ENCODE data around the gene PNISR. TPM values are rescaled to one million over a fixed set of nuclear protein-coding genes. Genes with fewer than 3 reads are reported as not detected.

PNISR gene
- total and polyA plus RNA-seq, 2 of the 13 experiments (the other 11 are each of a cell fraction or from before 2014, with no cell fraction given), result 43.0 to 48.0 TPM

DNA sequence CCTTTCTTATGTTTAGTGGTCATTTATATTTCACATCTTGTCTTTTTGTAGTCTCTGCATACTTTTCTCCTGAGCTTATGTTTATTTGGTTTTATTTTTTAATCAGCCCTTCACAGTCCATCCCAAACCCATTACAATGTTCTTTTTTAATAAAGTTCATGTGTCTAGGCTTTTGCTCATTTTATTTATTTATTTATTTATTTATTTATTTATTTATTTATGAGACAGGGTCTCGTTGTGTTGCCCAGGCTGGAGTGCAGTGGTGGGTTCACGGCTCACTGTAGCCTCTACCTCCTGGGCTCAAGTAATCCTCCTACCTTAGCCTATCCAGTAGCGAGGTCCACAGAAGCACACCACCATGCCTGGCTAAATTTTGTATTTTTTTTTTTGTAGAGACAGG lies 34.2 kb downstream of the PNISR start (continued):
- TF ChIP-seq SNAPC2 (CRISPR knock-in tag; IDR thresholded peaks at IDR 0.05), result no peak
- TF ChIP-seq, protein P1, sequence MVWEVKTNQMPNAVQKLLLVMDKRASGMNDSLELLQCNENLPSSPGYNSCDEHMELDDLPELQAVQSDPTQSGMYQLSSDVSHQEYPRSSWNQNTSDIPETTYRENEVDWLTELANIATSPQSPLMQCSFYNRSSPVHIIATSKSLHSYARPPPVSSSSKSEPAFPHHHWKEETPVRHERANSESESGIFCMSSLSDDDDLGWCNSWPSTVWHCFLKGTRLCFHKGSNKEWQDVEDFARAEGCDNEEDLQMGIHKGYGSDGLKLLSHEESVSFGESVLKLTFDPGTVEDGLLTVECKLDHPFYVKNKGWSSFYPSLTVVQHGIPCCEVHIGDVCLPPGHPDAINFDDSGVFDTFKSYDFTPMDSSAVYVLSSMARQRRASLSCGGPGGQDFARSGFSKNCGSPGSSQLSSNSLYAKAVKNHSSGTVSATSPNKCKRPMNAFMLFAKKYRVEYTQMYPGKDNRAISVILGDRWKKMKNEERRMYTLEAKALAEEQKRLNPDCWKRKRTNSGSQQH (CRISPR knock-in tag; IDR thresholded peaks at IDR 0.05; ENCODE audit: low read depth), result no peak

DNA sequence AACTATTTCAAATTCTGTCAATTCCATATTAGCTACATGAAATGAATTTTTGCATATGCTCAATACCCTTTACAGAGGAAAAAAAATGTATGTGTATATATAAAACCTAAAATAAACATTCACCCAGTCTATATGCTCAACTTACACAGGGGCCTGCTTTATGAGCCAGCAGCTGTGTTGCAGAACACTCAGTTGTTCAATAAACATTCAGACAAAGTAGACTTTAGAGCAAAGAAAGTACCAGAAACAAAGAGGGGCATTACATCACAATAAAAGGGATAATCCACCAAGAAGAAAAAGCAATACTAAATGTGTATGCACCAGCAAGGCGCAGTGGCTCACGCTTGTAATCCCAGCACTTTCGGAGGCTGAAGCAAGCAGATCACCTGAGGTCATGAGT lies 40.6 kb downstream of the PNISR start:
- Histone ChIP-seq H3K4me2 (ENCODE audit: low read depth, low read length) (no peak overlapping the region), H2AFZ (ENCODE audit: low read length) (no peak overlapping the region), H3K27me3 (ENCODE audit: control insufficient read depth in 1 of 2, insufficient read depth in 2 of 2, low read length in 2 of 2) (no peaks in the 10 kb centered on the region), H3K27ac (ENCODE audit: extremely low read length, insufficient read depth, low read length) (no peak overlapping the region), H3K36me3 (replicated peaks in 1 of 2; ENCODE audit: control insufficient read depth in 1 of 2, insufficient read depth in 2 of 2, low read length in 2 of 2) (no peaks in the 10 kb centered on the region), H4K20me1 (ENCODE audit: insufficient read depth, low read length) (no peaks in the 10 kb centered on the region), H3K9ac (ENCODE audit: insufficient read depth, low read depth, low read length) (no peak overlapping the region), H3K4me1 (ENCODE audit: insufficient read depth, low read length) (peaks cover 5% of the 10 kb centered on the region; the same call in 1 of the 2 replicates), H3K9me3 (ENCODE audit: low read length) (no peaks in the 10 kb centered on the region), H3K4me3 (replicated peaks in 1 of 3; ENCODE audit: insufficient read depth in 1 of 3, low read depth in 2 of 3, low read length in 3 of 3) (no peak overlapping the region), H3K79me2 (ENCODE audit: insufficient read depth, low read length) (no peaks in the 10 kb centered on the region)
- no peak for FAIRE-seq
- no peak for TF ChIP-seq HNRNPUL1 (IDR thresholded peaks at IDR 0.05; ENCODE audit: low read depth, low read length)
- in situ Hi-C loops (cut with HindIII; ENCODE audit: extremely low pct_ligation_motif_present, low pct_unique_long_range_greater_than_20kb), result no loop called here
- DNase-seq (ENCODE audit: low spot score), result no peak
- ChIA-PET CTCF (ENCODE audit: low intra/inter-chr PET ratio, low total read pairs) (no interaction called here), POLR2A (interaction anchor here (1.3 kb wide), 1 partner anchor 9 kb away, joined by 7 read pairs; no protein-coding TSS in a partner anchor)
- WGBS (ENCODE audit: low lambda C conversion rate), result 97% methylated on average over 3 of the region's 3 CpGs
- ATAC-seq, result no peak
- intact Hi-C loops (cut with micrococcal nuclease; ENCODE audit: unreplicated experiment), result no loop called here
- BruUV-seq (replicated peaks), result no TSS peak

GRCh38 chr6:99378636-99379035 lies 46.5 kb downstream of the PNISR start:
- in situ Hi-C loops (cut with HindIII; ENCODE audit: extremely low pct_ligation_motif_present, low pct_unique_long_range_greater_than_20kb), result no loop called here
- no peak overlapping the region for H3K9ac ChIP-seq (ENCODE audit: insufficient read depth, low read depth, low read length)
- ChIA-PET CTCF (ENCODE audit: low intra/inter-chr PET ratio, low total read pairs) (no interaction called here), POLR2A (no interaction called here)
- no peak overlapping the region for H3K4me2 ChIP-seq (ENCODE audit: low read depth, low read length)
- no peak overlapping the region for H2AFZ ChIP-seq (ENCODE audit: low read length)
- no peak overlapping the region for H3K4me3 ChIP-seq (replicated peaks in 1 of 3; ENCODE audit: insufficient read depth in 1 of 3, low read depth in 2 of 3, low read length in 3 of 3)
- intact Hi-C loops (cut with micrococcal nuclease; ENCODE audit: unreplicated experiment), result no loop called here
- TF ChIP-seq, protein P2, sequence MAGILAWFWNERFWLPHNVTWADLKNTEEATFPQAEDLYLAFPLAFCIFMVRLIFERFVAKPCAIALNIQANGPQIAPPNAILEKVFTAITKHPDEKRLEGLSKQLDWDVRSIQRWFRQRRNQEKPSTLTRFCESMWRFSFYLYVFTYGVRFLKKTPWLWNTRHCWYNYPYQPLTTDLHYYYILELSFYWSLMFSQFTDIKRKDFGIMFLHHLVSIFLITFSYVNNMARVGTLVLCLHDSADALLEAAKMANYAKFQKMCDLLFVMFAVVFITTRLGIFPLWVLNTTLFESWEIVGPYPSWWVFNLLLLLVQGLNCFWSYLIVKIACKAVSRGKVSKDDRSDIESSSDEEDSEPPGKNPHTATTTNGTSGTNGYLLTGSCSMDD (CRISPR knock-in tag; IDR thresholded peaks at IDR 0.05), result no peak
- no peak for TF ChIP-seq SOX13 (IDR thresholded peaks at IDR 0.05)
- TF ChIP-seq SOX13 (CRISPR knock-in tag; conservative IDR thresholded peaks at IDR 0.05 in 1 of 2, IDR thresholded peaks at IDR 0.05 in 1 of 2), result no peak
- TF ChIP-seq WIZ (CRISPR knock-in tag; IDR thresholded peaks at IDR 0.05), result no peak
- TF ChIP-seq FOXO4 (CRISPR knock-in tag; conservative IDR thresholded peaks at IDR 0.05), result no peak
- TF ChIP-seq FOSL2 (CRISPR knock-in tag; IDR thresholded peaks at IDR 0.05), result no peak
- TF ChIP-seq SATB2 (CRISPR knock-in tag; IDR thresholded peaks at IDR 0.05), result no peak
- TF ChIP-seq KLF12 (CRISPR knock-in tag; IDR thresholded peaks at IDR 0.05; ENCODE audit: borderline replicate concordance), result no peak
- TF ChIP-seq ZNF891 (CRISPR knock-in tag; IDR thresholded peaks at IDR 0.05), result no peak
- no peaks in the 10 kb centered on the region for H3K36me3 ChIP-seq (replicated peaks in 1 of 2; ENCODE audit: control insufficient read depth in 1 of 2, insufficient read depth in 2 of 2, low read length in 2 of 2)
- no peaks in the 10 kb centered on the region for H3K27me3 ChIP-seq (ENCODE audit: control insufficient read depth in 1 of 2, insufficient read depth in 2 of 2, low read length in 2 of 2)
- no peaks in the 10 kb centered on the region for H3K4me1 ChIP-seq (ENCODE audit: insufficient read depth, low read length)
- no peak for ATAC-seq
- no peaks in the 10 kb centered on the region for H3K79me2 ChIP-seq (ENCODE audit: insufficient read depth, low read length)
- H3K9me3 ChIP-seq (ENCODE audit: low read length), result no peaks in the 10 kb centered on the region
- BruUV-seq (replicated peaks), result no TSS peak
- H3K27ac ChIP-seq (ENCODE audit: extremely low read length, insufficient read depth, low read length), result no peak overlapping the region
- no peak for FAIRE-seq
- no peaks in the 10 kb centered on the region for H4K20me1 ChIP-seq (ENCODE audit: insufficient read depth, low read length)
- no peak for DNase-seq (ENCODE audit: low spot score)

Data from HepG2 (cell line).